Left ventricle myocardium inferior (tissue), 1 donor: ENCODE results near the gene VCL. TPM values are rescaled to one million over a fixed set of nuclear protein-coding genes. Genes with fewer than 3 reads are reported as not detected.
A peak's percentile ranks its signal among the peaks of the same experiment; 100 is the strongest.
"Not testable (repeated sequence)": the region's sequence is repeated elsewhere in the genome, so short reads cannot be mapped to it uniquely, and the experiment has no call there.

ENCODE experiments used
- DNase-seq: peaks from one replicate; pipeline ENCODE4 v3.0.0-alpha.2; 2020
- H3K27ac ChIP-seq: fragments of 200-600 bp; replicated peaks from 2 replicates; pipeline ENCODE4 v1.8.0; 2021
- H3K27me3 ChIP-seq: fragments of 200-600 bp; 2 replicates; pipeline ENCODE4 v1.8.0; 2021; ENCODE audit warnings: low read depth
- H3K36me3 ChIP-seq: fragments of 200-600 bp; 2 replicates; pipeline ENCODE4 v1.8.0; 2021
- H3K4me1 ChIP-seq: fragments of 200-600 bp; 2 replicates; pipeline ENCODE4 v1.8.0; 2021
- H3K4me3 ChIP-seq: fragments of 200-600 bp; 2 replicates; pipeline ENCODE4 v1.8.0; 2021; ENCODE audit warnings: mild to moderate bottlenecking, moderate library complexity
- H3K9me3 ChIP-seq: fragments of 200-600 bp; replicated peaks from 2 replicates; pipeline ENCODE4 v1.8.0; 2021
- intact Hi-C: fragments of 100-400 bp; cut with micrococcal nuclease; formaldehyde crosslinking; loops from one replicate; pipeline ENCODE4 v1.11.0; 2022
- total RNA-seq: library from RNA; stranded (reverse); fragmentation: NEBNext Ultra II Directional; extraction: Animal tissue kit (Norgen Biotek cat#: 25700); gene quantifications from one replicate; pipeline ENCODE4 v1.2.1, GENCODE V29; 2021
- TF ChIP-seq, protein P1 (sequence below): fragments of 200-600 bp; IDR thresholded peaks from 2 replicates; pipeline ENCODE4 v1.8.0; 2021; ENCODE audit warnings: antibody characterized with exemption, mild to moderate bottlenecking, borderline replicate concordance
- donor health status: DM: no; HTN: yes; CAD: no; lungs with severe emphysema.

VCL gene
- total RNA-seq, 1 donor from 2014 or later = 227 TPM

GRCh38 chr10:73998623-73998928 lies 660 bp downstream of the VCL start:
- intact Hi-C loops = no loop called here
- no peak for DNase-seq
- Histone ChIP-seq H3K4me1 (peaks cover 60% of the 10 kb centered on the region), H3K27me3 (no peaks in the 10 kb centered on the region), H3K36me3 (no peaks in the 10 kb centered on the region), H3K4me3 (peak overlapping the region; percentile 99), H3K9me3 (no peaks in the 10 kb centered on the region), H3K27ac (peak overlapping the region; percentile 95)
- TF ChIP-seq, protein P1, sequence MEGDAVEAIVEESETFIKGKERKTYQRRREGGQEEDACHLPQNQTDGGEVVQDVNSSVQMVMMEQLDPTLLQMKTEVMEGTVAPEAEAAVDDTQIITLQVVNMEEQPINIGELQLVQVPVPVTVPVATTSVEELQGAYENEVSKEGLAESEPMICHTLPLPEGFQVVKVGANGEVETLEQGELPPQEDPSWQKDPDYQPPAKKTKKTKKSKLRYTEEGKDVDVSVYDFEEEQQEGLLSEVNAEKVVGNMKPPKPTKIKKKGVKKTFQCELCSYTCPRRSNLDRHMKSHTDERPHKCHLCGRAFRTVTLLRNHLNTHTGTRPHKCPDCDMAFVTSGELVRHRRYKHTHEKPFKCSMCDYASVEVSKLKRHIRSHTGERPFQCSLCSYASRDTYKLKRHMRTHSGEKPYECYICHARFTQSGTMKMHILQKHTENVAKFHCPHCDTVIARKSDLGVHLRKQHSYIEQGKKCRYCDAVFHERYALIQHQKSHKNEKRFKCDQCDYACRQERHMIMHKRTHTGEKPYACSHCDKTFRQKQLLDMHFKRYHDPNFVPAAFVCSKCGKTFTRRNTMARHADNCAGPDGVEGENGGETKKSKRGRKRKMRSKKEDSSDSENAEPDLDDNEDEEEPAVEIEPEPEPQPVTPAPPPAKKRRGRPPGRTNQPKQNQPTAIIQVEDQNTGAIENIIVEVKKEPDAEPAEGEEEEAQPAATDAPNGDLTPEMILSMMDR = no peak

DNA sequence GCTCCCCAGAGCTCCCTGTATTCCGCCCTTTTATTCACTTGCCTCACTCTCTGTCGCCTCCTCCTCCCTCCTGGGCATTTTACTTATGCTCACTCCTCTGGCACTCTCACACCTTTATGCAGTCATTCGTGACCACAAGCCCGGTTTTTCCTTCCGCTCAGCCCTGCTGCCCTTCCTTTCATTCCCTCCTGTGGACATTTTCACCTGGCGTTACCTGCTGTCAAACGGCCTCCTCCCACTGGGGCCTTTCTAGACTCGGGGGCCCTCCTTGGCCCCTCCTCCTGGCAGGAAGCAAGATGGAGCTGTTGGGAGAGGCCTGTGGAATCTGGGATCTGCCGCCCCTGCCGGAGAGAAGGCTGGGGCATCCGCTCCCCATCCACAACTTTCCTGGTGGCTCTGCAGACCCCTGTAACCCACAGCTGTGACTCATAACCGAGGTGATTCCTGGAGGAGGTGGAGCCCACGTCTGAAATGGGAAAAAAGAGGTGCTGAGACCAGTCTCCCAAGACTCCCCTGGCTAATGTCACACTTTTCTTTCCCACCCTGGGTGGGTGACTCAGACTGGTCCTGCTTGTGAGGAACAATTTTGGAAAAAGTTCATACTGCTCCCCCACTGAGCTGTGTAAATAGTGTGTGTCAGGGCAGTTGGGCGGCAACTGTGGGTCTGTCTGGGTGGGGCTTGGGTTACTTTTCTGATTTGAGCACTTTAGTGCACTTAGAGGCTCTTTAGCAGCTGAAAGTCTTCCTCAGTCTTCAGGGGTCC lies 1.2 kb downstream of the VCL start:
- peak overlapping the region; percentile 99 for H3K4me3 ChIP-seq
- peaks cover 65% of the 10 kb centered on the region for H3K4me1 ChIP-seq
- peak overlapping the region; percentile 95 for H3K27ac ChIP-seq
- DNase-seq = peak; percentile 47
- intact Hi-C loops = no loop called here
- H3K36me3 ChIP-seq = no peaks in the 10 kb centered on the region
- H3K27me3 ChIP-seq = no peaks in the 10 kb centered on the region
- TF ChIP-seq, protein P1 = peak; percentile 66
- H3K9me3 ChIP-seq = no peaks in the 10 kb centered on the region

DNA sequence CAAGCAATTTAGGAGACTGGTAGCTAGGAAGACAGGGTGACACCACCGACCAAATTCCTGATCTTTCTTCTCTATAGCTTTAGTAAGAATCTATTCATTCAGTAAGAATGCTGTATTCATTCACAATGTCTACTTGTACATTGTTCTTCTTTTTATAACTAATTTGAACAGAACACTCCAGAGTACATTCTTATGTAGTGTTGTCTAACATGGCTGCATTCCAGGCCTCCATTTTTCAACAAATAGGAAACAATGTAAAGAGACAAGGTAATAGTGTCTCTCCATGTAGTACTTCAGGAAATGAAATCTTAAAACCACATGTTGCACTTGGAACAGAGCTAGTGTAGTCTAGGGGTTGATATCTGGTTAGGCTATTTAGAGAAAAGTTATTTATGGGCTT lies 1.8 kb downstream of the VCL start:
- TF ChIP-seq, protein P1 = no peak

DNA sequence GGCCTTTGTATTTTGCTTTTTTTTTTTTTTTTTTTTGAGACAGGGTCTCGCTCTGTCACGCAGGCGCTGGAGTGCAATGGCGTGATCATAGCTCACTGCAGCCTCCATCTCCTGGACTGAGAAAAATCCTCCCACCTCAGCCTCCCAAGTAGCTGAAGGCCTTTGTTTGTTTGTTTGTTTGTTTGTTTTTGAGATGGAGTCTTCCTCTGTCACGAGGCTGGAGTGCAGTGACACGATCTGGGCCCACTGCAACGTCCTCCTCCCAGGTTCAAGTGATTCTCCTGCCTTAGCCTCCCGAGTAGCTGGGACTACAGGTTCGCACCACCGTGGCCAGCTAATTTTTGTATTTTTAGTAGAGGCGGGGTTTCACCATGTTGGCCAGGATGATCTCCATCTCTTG lies 2.3 kb downstream of the VCL start:
- intact Hi-C loops = loop anchor here (10.0 kb wide), 1 partner anchor 85 kb away; no protein-coding TSS in a partner anchor
- H3K9me3 ChIP-seq, H3K36me3 ChIP-seq, H3K27me3 ChIP-seq, DNase-seq: not testable (repeated sequence)
- Histone ChIP-seq H3K27ac (peak overlapping the region; percentile 95), H3K4me1 (peaks cover 75% of the 10 kb centered on the region), H3K4me3 (peak overlapping the region; percentile 99)

More for the DNA sequence above, 1.8 kb downstream of the VCL start:
- no peak for DNase-seq
- H3K36me3 ChIP-seq = peaks cover 3% of the 10 kb centered on the region
- H3K9me3 ChIP-seq = no peaks in the 10 kb centered on the region
- peak overlapping the region; percentile 95 for H3K27ac ChIP-seq
- no peaks in the 10 kb centered on the region for H3K27me3 ChIP-seq
- H3K4me3 ChIP-seq = peak overlapping the region; percentile 99
- H3K4me1 ChIP-seq = peaks cover 70% of the 10 kb centered on the region
- intact Hi-C loops = loop anchor here (10.0 kb wide), 1 partner anchor 85 kb away; no protein-coding TSS in a partner anchor

- Histone ChIP-seq H3K9me3 (no peaks in the 10 kb centered on the region), H3K27me3 (no peaks in the 10 kb centered on the region), H3K4me3 (peak overlapping the region; percentile 99), H3K27ac (peak overlapping the region; percentile 95), H3K36me3 (peaks cover 3% of the 10 kb centered on the region), H3K4me1 (peaks cover 83% of the 10 kb centered on the region)
- DNase-seq = no peak
- TF ChIP-seq, protein P1 = no peak
- intact Hi-C loops = loop anchor here (10.0 kb wide), 1 partner anchor 84 kb away; no protein-coding TSS in a partner anchor
Measured at GRCh38 chr10:74000892-74001669, 3.2 kb downstream of the VCL start.
